HFFc6 (cell line): ENCODE data around the gene ARMC7. TPM values are rescaled to one million over a fixed set of nuclear protein-coding genes. Genes with fewer than 3 reads are reported as not detected.
"Not testable (repeated sequence)": the region's sequence is repeated elsewhere in the genome, so short reads cannot be mapped to it uniquely, and the experiment has no call there.

Experiments used
- DNase-seq: peaks from one replicate; pipeline ENCODE4 v3.0.0-alpha.2; 2018
- H3K27ac Mint-ChIP-seq: 2 replicates; pipeline ENCODE4 v1.8.0; 2020; ENCODE audit warnings: mild to moderate bottlenecking, mixed read lengths
- H3K27me3 Mint-ChIP-seq: 2 replicates; pipeline ENCODE4 v1.8.0; 2021; ENCODE audit warnings: mild to moderate bottlenecking, moderate library complexity, mixed read lengths; ENCODE audit not compliant: insufficient read depth
- H3K36me3 Mint-ChIP-seq: 2 replicates; pipeline ENCODE4 v1.8.0; 2021; ENCODE audit warnings: low read depth, mixed read lengths
- H3K4me1 Mint-ChIP-seq: 2 replicates; pipeline ENCODE4 v1.8.0; 2020; ENCODE audit warnings: low read depth, mixed read lengths
- H3K4me3 Mint-ChIP-seq: 2 replicates; pipeline ENCODE4 v1.8.0; 2020; ENCODE audit warnings: mild to moderate bottlenecking, moderate library complexity, mixed read lengths
- H3K9me3 Mint-ChIP-seq: 2 replicates; pipeline ENCODE4 v1.8.0; 2020; ENCODE audit warnings: mild to moderate bottlenecking, mixed read lengths
- CTCF ChIP-seq: fragments of 200-600 bp; sonication (generic); IDR thresholded peaks from 2 replicates; pipeline ENCODE4 v1.5.0; 2021; ENCODE audit warnings: antibody characterized with exemption, mild to moderate bottlenecking
- total RNA-seq, 6 experiments: library from RNA; stranded (reverse); fragmentation: NEBNext Ultra II Directional; extraction: Animal tissue kit (Norgen Biotek cat#: 25700); gene quantifications; 2 replicates in 1 of 6; 3 replicates in 5 of 6; pipeline ENCODE4 v1.2.3, GENCODE V29; 2021

The ARMC7 gene
- total RNA-seq, 6 experiments from 2014 or later = 9.1 to 11.7 (median 9.6) TPM

- H3K36me3 Mint-ChIP-seq = peaks cover 11% of the 10 kb centered on the region; the same call in 1 of the 2 replicates
- peaks cover 42% of the 10 kb centered on the region for H3K4me1 Mint-ChIP-seq
- H3K27me3 Mint-ChIP-seq = peaks cover 3% of the 10 kb centered on the region
- H3K27ac Mint-ChIP-seq = peak overlapping the region; percentile 96
- no peaks in the 10 kb centered on the region for H3K9me3 Mint-ChIP-seq
- peak; percentile 42 for DNase-seq
- no peak for TF ChIP-seq CTCF
- H3K4me3 Mint-ChIP-seq = peak overlapping the region; percentile 59
Observed at GRCh38 chr17:75159196-75160031, 49.6 kb downstream of the ARMC7 start.

- no peak overlapping the region for H3K4me3 Mint-ChIP-seq
- no peak for TF ChIP-seq CTCF
- H3K27me3 Mint-ChIP-seq = no peaks in the 10 kb centered on the region
- H3K27ac Mint-ChIP-seq = peak overlapping the region; percentile 96
- no peak for DNase-seq
- H3K36me3 Mint-ChIP-seq = peaks cover 11% of the 10 kb centered on the region; the same call in 1 of the 2 replicates
- no peaks in the 10 kb centered on the region for H3K9me3 Mint-ChIP-seq
- peaks cover 34% of the 10 kb centered on the region for H3K4me1 Mint-ChIP-seq
Observed at GRCh38 chr17:75160211-75160610, 50.4 kb downstream of the ARMC7 start.

GRCh38 chr17:75163074-75163473 is 53.3 kb downstream of the ARMC7 start:
- DNase-seq = no peak
- H3K36me3 Mint-ChIP-seq = peaks cover 6% of the 10 kb centered on the region; the same call in 1 of the 2 replicates
- no peak overlapping the region for H3K27ac Mint-ChIP-seq
- no peaks in the 10 kb centered on the region for H3K27me3 Mint-ChIP-seq
- peaks cover 26% of the 10 kb centered on the region for H3K4me1 Mint-ChIP-seq
- H3K9me3 Mint-ChIP-seq = no peaks in the 10 kb centered on the region
- TF ChIP-seq CTCF = no peak
- H3K4me3 Mint-ChIP-seq = no peak overlapping the region

- H3K4me3 Mint-ChIP-seq, DNase-seq, H3K27ac Mint-ChIP-seq: not testable (repeated sequence)
Observed at GRCh38 chr17:75164606-75165005, 54.8 kb downstream of the ARMC7 start.

GRCh38 chr17:75168998-75169397 is 59.2 kb downstream of the ARMC7 start:
- no peak for TF ChIP-seq CTCF
- peaks cover 14% of the 10 kb centered on the region; the same call in 1 of the 2 replicates for H3K36me3 Mint-ChIP-seq
- no peak for DNase-seq
- H3K27ac Mint-ChIP-seq = no peak overlapping the region
- H3K27me3 Mint-ChIP-seq = no peaks in the 10 kb centered on the region
- H3K4me3 Mint-ChIP-seq = no peak overlapping the region
- no peaks in the 10 kb centered on the region for H3K9me3 Mint-ChIP-seq
- H3K4me1 Mint-ChIP-seq = peaks cover 6% of the 10 kb centered on the region; the same call in 1 of the 2 replicates

More at GRCh38 chr17:75164606-75165005, 54.8 kb downstream of the ARMC7 start:
- not testable (repeated sequence) for H3K36me3 Mint-ChIP-seq, H3K9me3 Mint-ChIP-seq, H3K27me3 Mint-ChIP-seq
- peaks cover 11% of the 10 kb centered on the region for H3K4me1 Mint-ChIP-seq

GRCh38 chr17:75173526-75173925 is 63.8 kb downstream of the ARMC7 start:
- H3K4me3 Mint-ChIP-seq = no peak overlapping the region
- H3K9me3 Mint-ChIP-seq = no peaks in the 10 kb centered on the region
- H3K36me3 Mint-ChIP-seq = peaks cover 20% of the 10 kb centered on the region; the same call in 1 of the 2 replicates
- H3K27me3 Mint-ChIP-seq = no peaks in the 10 kb centered on the region
- TF ChIP-seq CTCF = no peak
- H3K4me1 Mint-ChIP-seq = peaks cover 6% of the 10 kb centered on the region; the same call in 1 of the 2 replicates
- no peak for DNase-seq
- H3K27ac Mint-ChIP-seq = peak overlapping the region; percentile 52; the same call in 1 of the 2 replicates
